ENCODE data around the gene IREB2.
"Not testable (repeated sequence)": the region's sequence is repeated elsewhere in the genome, so short reads cannot be mapped to it uniquely, and the experiment has no call there.

DNA sequence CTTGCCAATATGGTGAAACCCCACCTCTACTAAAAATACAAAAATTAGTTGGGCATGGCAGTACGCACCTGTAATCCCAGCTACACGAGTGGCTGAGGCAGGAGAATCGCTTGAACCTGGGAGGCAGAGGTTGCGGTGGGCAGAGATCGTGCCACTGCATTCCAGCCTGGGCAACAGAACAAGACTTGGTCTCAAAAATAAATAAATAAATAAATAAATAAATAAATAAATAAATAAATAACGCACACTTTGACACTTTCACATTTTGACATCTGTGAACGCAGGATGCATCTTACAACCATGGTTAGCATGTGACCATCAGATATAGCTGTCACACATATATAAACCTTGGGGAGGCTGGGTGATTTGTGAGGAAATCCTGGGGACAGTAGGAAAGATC is 33.2 kb upstream of the IREB2 start:
- not testable (repeated sequence) for TF ChIP-seq CTCF (IDR thresholded peaks at IDR 0.05; ENCODE audit: insufficient read depth, low read length); POLR2AphosphoS5 (IDR thresholded peaks at IDR 0.05; ENCODE audit: low read depth)
- TF ChIP-seq, protein P1, sequence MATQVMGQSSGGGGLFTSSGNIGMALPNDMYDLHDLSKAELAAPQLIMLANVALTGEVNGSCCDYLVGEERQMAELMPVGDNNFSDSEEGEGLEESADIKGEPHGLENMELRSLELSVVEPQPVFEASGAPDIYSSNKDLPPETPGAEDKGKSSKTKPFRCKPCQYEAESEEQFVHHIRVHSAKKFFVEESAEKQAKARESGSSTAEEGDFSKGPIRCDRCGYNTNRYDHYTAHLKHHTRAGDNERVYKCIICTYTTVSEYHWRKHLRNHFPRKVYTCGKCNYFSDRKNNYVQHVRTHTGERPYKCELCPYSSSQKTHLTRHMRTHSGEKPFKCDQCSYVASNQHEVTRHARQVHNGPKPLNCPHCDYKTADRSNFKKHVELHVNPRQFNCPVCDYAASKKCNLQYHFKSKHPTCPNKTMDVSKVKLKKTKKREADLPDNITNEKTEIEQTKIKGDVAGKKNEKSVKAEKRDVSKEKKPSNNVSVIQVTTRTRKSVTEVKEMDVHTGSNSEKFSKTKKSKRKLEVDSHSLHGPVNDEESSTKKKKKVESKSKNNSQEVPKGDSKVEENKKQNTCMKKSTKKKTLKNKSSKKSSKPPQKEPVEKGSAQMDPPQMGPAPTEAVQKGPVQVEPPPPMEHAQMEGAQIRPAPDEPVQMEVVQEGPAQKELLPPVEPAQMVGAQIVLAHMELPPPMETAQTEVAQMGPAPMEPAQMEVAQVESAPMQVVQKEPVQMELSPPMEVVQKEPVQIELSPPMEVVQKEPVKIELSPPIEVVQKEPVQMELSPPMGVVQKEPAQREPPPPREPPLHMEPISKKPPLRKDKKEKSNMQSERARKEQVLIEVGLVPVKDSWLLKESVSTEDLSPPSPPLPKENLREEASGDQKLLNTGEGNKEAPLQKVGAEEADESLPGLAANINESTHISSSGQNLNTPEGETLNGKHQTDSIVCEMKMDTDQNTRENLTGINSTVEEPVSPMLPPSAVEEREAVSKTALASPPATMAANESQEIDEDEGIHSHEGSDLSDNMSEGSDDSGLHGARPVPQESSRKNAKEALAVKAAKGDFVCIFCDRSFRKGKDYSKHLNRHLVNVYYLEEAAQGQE (IDR thresholded peaks at IDR 0.05; ENCODE audit: insufficient replicate concordance, low read depth), result not testable (repeated sequence)
